NK-92 (cell line): Measurements from ENCODE around the gene NTRK2.

Experiments
- DNase-seq: peaks from one replicate; lab custom pipeline; 2025; ENCODE audit not compliant: unreplicated experiment; lab: John Stamatoyannopoulos, UW

NTRK2 gene

GRCh38 chr9:84731696-84732095, 62.2 kb downstream of the NTRK2 start:
- DNase-seq: no peak

- DNase-seq: no peak
Measured at GRCh38 chr9:84736081-84736480, 66.6 kb downstream of the NTRK2 start.

- no peak for DNase-seq
Measured at GRCh38 chr9:84736536-84736935, 67.0 kb downstream of the NTRK2 start.

- DNase-seq: no peak
Measured at GRCh38 chr9:84738353-84738752, 68.8 kb downstream of the NTRK2 start.

GRCh38 chr9:84742261-84742660, 72.7 kb downstream of the NTRK2 start:
- DNase-seq: no peak

GRCh38 chr9:84744195-84744594, 74.7 kb downstream of the NTRK2 start:
- DNase-seq: no peak

- no peak for DNase-seq
Measured at GRCh38 chr9:84744726-84745125, 75.2 kb downstream of the NTRK2 start.

GRCh38 chr9:84748112-84748511, 78.6 kb downstream of the NTRK2 start:
- DNase-seq: no peak

GRCh38 chr9:84750152-84750865, 80.8 kb downstream of the NTRK2 start:
- no peak for DNase-seq

- DNase-seq: no peak
Measured at GRCh38 chr9:84751921-84752320, 82.4 kb downstream of the NTRK2 start.

- no peak for DNase-seq
Measured at GRCh38 chr9:84754461-84754860, 84.9 kb downstream of the NTRK2 start.

- DNase-seq: no peak
Measured at GRCh38 chr9:84754881-84755280, 85.4 kb downstream of the NTRK2 start.

- DNase-seq: no peak
Measured at GRCh38 chr9:84755380-84755779, 85.9 kb downstream of the NTRK2 start.

- DNase-seq: no peak
Measured at GRCh38 chr9:84756171-84756570, 86.6 kb downstream of the NTRK2 start.

- no peak for DNase-seq
Measured at GRCh38 chr9:84756731-84757130, 87.2 kb downstream of the NTRK2 start.

- DNase-seq: no peak
Measured at GRCh38 chr9:84758817-84759216, 89.3 kb downstream of the NTRK2 start.

- no peak for DNase-seq
Measured at GRCh38 chr9:84759300-84759750, 89.8 kb downstream of the NTRK2 start.

GRCh38 chr9:84759804-84760203, 90.3 kb downstream of the NTRK2 start:
- DNase-seq: no peak

- DNase-seq: no peak
Measured at GRCh38 chr9:84761137-84761808, 91.7 kb downstream of the NTRK2 start.

GRCh38 chr9:84772511-84772910, 103.0 kb downstream of the NTRK2 start:
- DNase-seq: no peak

- no peak for DNase-seq
Measured at GRCh38 chr9:84773022-84773421, 103.5 kb downstream of the NTRK2 start.

GRCh38 chr9:84775056-84775643, 105.6 kb downstream of the NTRK2 start:
- no peak for DNase-seq
